ENCODE data around the gene KCNN2. TPM values are rescaled to one million over a fixed set of nuclear protein-coding genes. Genes with fewer than 3 reads are reported as not detected.

The KCNN2 gene
- total RNA-seq = 1 to 10 TPM in 1 of 4 donors, under 1 TPM in 2, not detected in 1; 0.19 to 1.4 (median 0.19) TPM

GRCh38 chr5:114361724-114362196 is at the start of gene KCNN2:
KCNN2 (plus strand) TSS chr5:114362070; CDS start chr5:114362140, 70 bp downstream.
- TF ChIP-seq, protein P1, sequence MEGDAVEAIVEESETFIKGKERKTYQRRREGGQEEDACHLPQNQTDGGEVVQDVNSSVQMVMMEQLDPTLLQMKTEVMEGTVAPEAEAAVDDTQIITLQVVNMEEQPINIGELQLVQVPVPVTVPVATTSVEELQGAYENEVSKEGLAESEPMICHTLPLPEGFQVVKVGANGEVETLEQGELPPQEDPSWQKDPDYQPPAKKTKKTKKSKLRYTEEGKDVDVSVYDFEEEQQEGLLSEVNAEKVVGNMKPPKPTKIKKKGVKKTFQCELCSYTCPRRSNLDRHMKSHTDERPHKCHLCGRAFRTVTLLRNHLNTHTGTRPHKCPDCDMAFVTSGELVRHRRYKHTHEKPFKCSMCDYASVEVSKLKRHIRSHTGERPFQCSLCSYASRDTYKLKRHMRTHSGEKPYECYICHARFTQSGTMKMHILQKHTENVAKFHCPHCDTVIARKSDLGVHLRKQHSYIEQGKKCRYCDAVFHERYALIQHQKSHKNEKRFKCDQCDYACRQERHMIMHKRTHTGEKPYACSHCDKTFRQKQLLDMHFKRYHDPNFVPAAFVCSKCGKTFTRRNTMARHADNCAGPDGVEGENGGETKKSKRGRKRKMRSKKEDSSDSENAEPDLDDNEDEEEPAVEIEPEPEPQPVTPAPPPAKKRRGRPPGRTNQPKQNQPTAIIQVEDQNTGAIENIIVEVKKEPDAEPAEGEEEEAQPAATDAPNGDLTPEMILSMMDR (IDR thresholded peaks at IDR 0.05) = no peak
- no peak for DNase-seq (ENCODE audit: low spot score)
- no peak for ATAC-seq (ENCODE audit: low FRiP score)

DNA sequence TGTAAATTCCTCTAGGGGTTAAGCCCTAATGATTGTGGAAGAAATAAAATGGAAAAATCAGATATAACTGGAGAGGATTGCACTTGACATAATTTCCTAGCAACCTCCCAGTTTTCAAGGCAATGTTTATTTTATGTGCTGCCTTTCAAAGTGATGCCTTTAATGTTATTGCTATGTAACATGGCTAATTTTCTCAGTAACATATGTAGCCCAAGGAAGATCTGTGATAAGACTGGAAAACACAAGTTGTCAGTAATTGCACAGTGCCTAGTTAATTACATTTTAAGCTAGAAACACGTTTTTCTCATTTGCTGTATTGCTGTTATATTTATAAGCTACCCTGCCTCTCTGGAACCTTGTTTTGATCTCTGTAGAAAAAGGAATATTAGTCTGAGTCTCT is 49.2 kb upstream of the KCNN2 start:
- DNase-seq (ENCODE audit: low spot score) (no peak), ATAC-seq (ENCODE audit: low FRiP score) (no peak)
- TF ChIP-seq, protein P1 (IDR thresholded peaks at IDR 0.05) = no peak

- no peak for ATAC-seq (ENCODE audit: low FRiP score)
- TF ChIP-seq, protein P1 (IDR thresholded peaks at IDR 0.05) = no peak
- DNase-seq (ENCODE audit: low spot score) = no peak
These were observed 47.8 kb upstream of the KCNN2 start for GRCh38 chr5:114314061-114314460.

DNA sequence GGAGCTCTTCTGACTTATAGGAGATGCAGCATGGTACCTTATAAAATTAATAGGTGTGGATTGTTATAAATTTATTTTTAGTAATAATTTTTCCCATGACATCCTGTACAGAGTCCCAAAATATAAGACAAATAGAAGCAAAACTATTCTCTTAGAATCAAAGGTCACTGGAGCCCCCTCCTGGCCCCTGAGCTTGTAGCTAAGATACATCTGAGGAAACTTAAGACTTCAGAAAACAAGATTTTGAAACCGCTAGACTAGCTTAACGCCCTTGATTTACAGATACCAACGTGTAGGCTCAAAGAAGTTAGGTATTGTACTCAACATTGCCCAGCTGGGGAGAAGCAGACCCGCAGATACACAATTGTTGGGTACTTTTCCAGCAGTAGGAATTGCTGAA is 45.7 kb upstream of the KCNN2 start:
- DNase-seq (ENCODE audit: low spot score) (no peak), ATAC-seq (ENCODE audit: low FRiP score) (no peak)
- TF ChIP-seq, protein P1 (IDR thresholded peaks at IDR 0.05) = no peak

DNA sequence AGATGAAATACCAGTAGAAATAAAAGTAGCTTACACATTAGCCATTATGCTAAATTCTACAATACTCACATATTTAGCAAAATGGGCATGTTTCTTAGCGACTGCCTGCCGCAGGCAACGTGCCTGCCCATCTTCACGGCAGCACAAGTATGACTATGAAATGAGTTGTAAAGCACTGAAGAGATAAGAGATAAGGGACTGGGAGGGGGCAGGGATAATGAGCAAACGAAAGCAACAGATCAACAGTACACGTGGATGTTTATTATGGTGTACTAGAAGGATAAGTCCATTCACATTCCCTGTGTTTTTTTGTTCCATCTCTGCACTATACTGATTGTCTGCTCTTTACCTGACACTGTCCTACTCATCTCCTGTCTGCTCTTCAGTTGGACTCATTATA is 44.1 kb upstream of the KCNN2 start:
- TF ChIP-seq, protein P1 (IDR thresholded peaks at IDR 0.05) = no peak
- ATAC-seq (ENCODE audit: low FRiP score) (no peak), DNase-seq (ENCODE audit: low spot score) (no peak)

DNA sequence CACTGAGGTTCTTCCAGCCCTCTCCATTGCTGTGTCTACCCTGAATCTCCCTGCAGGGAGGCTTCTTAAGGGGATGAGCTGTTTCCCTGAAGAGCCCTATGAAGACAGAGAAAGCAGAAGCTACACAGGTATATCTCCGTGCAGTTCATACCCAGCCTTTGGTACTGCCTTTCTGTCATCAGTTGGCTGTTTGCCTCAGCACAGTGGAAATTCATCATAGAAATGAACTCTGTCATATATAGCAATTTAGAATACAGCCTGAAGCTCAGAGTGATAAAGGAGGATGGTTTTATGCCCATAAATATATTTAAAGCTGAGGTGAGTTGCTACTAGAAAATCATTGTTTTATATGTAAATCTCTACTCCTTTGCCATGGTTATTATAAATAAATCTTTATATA is 42.6 kb upstream of the KCNN2 start:
- TF ChIP-seq, protein P1 (IDR thresholded peaks at IDR 0.05) = no peak
- DNase-seq (ENCODE audit: low spot score) (no peak), ATAC-seq (ENCODE audit: low FRiP score) (no peak)

DNA sequence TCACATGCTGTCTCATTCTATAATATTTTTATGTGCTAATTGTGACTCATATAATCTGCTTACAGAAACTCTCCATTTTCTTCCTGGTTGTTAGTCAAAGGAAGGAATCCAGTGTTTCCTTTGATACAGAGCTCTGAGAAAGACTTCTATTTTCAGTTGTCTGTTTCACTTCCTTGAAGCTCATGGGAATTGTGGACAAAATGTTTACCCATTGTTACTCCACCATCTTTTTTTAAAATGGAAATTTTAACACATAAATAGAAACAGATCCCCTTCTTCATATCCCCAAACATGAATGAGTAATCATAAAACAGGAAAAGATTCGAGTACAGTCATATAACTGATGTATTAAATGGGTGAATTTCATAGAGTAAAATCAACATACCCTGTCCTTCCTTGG is 42.0 kb upstream of the KCNN2 start:
- DNase-seq (ENCODE audit: low spot score) = no peak
- ATAC-seq (ENCODE audit: low FRiP score) = no peak
- TF ChIP-seq, protein P1 (IDR thresholded peaks at IDR 0.05) = no peak
